ENCODE data around the gene RD3L. TPM values are rescaled to one million over a fixed set of nuclear protein-coding genes. Genes with fewer than 3 reads are reported as not detected.

The RD3L gene
- total and polyA plus RNA-seq, 9 of the 15 experiments (the other 6 are each of a cell fraction or from before 2014, with no cell fraction given): 0.14 TPM; not detected in 8

DNA sequence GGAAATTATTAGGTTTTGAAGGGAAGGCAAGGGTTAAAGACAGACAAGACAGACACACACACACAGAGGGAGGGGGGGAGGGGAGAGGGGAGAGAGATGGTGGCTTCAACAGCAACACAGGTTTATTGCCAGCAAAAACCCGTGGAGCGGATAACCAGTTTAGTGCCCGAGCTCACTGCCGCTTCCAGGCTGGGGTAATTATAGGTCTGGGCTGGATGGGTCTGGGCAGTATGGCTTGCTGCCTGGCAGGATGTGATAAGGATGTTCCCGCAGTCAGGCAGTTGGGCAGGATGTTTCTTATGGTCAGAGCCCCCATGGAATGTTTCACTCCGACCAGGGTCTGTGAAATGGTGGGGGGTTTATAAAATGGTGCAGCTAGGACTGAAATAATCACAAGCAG lies 18.5 kb downstream of the RD3L start (continued):
- TF ChIP-seq, protein P1, sequence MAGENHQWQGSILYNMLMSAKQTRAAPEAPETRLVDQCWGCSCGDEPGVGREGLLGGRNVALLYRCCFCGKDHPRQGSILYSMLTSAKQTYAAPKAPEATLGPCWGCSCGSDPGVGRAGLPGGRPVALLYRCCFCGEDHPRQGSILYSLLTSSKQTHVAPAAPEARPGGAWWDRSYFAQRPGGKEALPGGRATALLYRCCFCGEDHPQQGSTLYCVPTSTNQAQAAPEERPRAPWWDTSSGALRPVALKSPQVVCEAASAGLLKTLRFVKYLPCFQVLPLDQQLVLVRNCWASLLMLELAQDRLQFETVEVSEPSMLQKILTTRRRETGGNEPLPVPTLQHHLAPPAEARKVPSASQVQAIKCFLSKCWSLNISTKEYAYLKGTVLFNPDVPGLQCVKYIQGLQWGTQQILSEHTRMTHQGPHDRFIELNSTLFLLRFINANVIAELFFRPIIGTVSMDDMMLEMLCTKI (IDR thresholded peaks at IDR 0.05; ENCODE audit: partially characterized antibody): no peak
- TF ChIP-seq CBFA2T2 (conservative IDR thresholded peaks at IDR 0.05) (no peak), XRCC4 (IDR thresholded peaks at IDR 0.05; ENCODE audit: extremely low read depth, insufficient read depth, insufficient read length) (no peak), RBFOX2 (IDR thresholded peaks at IDR 0.05; ENCODE audit: low read depth, low read length) (peak; percentile 12; the same call in 1 of the 2 replicates), DACH1 (IDR thresholded peaks at IDR 0.05; ENCODE audit: partially characterized antibody) (no peak), THRAP3 (IDR thresholded peaks at IDR 0.05; ENCODE audit: borderline replicate concordance) (no peak), BDP1 (IDR thresholded peaks at IDR 0.05; ENCODE audit: insufficient read depth, insufficient read length) (no peak), EP300 (IDR thresholded peaks at IDR 0.05; ENCODE audit: low read length) (peak; percentile 61; the same call in 1 of the 2 replicates), XRCC5 (IDR thresholded peaks at IDR 0.05; ENCODE audit: low read depth, low read length) (no peak), BCL6 (CRISPR knock-in tag; IDR thresholded peaks at IDR 0.05) (no peak), TFAM (CRISPR knock-in tag; conservative IDR thresholded peaks at IDR 0.05) (no peak), PHB (CRISPR knock-in tag; IDR thresholded peaks at IDR 0.05) (no peak), HIVEP1 (CRISPR knock-in tag; IDR thresholded peaks at IDR 0.05) (no peak), TEAD1 (CRISPR knock-in tag; IDR thresholded peaks at IDR 0.05) (no peak), C11orf30 (IDR thresholded peaks at IDR 0.05; ENCODE audit: low read depth) (no peak), HNRNPUL1 (IDR thresholded peaks at IDR 0.05; ENCODE audit: low read length) (no peak), DDX20 (tag; IDR thresholded peaks at IDR 0.05; ENCODE audit: low read depth) (no peak), FOXA3 (CRISPR knock-in tag; conservative IDR thresholded peaks at IDR 0.05 in 1 of 2, IDR thresholded peaks at IDR 0.05 in 1 of 2) (no peak), EZH2 (IDR thresholded peaks at IDR 0.05; ENCODE audit: borderline replicate concordance, low read depth, low read length) (no peak), TARDBP (IDR thresholded peaks at IDR 0.05) (no peak), PTBP1 (IDR thresholded peaks at IDR 0.05; ENCODE audit: low read depth, low read length) (no peak)
- TF ChIP-seq, protein P2, sequence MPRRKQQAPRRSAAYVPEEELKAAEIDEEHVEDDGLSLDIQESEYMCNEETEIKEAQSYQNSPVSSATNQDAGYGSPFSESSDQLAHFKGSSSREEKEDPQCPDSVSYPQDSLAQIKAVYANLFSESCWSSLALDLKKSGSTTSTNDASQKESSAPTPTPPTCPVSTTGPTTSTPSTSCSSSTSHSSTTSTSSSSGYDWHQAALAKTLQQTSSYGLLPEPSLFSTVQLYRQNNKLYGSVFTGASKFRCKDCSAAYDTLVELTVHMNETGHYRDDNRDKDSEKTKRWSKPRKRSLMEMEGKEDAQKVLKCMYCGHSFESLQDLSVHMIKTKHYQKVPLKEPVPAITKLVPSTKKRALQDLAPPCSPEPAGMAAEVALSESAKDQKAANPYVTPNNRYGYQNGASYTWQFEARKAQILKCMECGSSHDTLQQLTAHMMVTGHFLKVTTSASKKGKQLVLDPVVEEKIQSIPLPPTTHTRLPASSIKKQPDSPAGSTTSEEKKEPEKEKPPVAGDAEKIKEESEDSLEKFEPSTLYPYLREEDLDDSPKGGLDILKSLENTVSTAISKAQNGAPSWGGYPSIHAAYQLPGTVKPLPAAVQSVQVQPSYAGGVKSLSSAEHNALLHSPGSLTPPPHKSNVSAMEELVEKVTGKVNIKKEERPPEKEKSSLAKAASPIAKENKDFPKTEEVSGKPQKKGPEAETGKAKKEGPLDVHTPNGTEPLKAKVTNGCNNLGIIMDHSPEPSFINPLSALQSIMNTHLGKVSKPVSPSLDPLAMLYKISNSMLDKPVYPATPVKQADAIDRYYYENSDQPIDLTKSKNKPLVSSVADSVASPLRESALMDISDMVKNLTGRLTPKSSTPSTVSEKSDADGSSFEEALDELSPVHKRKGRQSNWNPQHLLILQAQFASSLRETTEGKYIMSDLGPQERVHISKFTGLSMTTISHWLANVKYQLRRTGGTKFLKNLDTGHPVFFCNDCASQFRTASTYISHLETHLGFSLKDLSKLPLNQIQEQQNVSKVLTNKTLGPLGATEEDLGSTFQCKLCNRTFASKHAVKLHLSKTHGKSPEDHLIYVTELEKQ (CRISPR knock-in tag; IDR thresholded peaks at IDR 0.05): no peak
- TF ChIP-seq, protein P3, sequence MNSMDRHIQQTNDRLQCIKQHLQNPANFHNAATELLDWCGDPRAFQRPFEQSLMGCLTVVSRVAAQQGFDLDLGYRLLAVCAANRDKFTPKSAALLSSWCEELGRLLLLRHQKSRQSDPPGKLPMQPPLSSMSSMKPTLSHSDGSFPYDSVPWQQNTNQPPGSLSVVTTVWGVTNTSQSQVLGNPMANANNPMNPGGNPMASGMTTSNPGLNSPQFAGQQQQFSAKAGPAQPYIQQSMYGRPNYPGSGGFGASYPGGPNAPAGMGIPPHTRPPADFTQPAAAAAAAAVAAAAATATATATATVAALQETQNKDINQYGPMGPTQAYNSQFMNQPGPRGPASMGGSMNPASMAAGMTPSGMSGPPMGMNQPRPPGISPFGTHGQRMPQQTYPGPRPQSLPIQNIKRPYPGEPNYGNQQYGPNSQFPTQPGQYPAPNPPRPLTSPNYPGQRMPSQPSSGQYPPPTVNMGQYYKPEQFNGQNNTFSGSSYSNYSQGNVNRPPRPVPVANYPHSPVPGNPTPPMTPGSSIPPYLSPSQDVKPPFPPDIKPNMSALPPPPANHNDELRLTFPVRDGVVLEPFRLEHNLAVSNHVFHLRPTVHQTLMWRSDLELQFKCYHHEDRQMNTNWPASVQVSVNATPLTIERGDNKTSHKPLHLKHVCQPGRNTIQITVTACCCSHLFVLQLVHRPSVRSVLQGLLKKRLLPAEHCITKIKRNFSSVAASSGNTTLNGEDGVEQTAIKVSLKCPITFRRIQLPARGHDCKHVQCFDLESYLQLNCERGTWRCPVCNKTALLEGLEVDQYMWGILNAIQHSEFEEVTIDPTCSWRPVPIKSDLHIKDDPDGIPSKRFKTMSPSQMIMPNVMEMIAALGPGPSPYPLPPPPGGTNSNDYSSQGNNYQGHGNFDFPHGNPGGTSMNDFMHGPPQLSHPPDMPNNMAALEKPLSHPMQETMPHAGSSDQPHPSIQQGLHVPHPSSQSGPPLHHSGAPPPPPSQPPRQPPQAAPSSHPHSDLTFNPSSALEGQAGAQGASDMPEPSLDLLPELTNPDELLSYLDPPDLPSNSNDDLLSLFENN (IDR thresholded peaks at IDR 0.05; ENCODE audit: low read depth in 2 of 2, low read length in 2 of 2): no peak
